GM12801 (cell line): ENCODE data around the gene HLA-F.

Source experiments
- TF ChIP-seq, protein P1 (sequence below): IDR thresholded peaks from one replicate; pipeline ENCODE4 v1.5.1; 2011; ENCODE audit warnings: control low read depth; ENCODE audit not compliant: insufficient read length; ENCODE audit errors: extremely low read depth

Gene HLA-F

DNA sequence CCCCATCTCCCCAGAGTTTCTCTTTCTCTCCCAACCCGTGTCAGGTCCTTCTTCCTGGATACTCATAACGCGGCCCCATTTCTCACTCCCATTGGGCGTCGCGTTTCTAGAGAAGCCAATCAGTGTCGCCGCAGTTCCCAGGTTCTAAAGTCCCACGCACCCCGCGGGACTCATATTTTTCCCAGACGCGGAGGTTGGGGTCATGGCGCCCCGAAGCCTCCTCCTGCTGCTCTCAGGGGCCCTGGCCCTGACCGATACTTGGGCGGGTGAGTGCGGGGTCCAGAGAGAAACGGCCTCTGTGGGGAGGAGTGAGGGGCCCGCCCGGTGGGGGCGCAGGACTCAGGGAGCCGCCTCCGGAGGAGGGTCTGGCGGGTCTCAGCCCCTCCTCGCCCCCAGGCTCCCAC lies at the start of gene HLA-F:
TSS of gene HLA-F (plus strand) at position 173 of the 404 bp plus-strand sequence. CDS start at position 203, 30 bp downstream.
- TF ChIP-seq, protein P1, sequence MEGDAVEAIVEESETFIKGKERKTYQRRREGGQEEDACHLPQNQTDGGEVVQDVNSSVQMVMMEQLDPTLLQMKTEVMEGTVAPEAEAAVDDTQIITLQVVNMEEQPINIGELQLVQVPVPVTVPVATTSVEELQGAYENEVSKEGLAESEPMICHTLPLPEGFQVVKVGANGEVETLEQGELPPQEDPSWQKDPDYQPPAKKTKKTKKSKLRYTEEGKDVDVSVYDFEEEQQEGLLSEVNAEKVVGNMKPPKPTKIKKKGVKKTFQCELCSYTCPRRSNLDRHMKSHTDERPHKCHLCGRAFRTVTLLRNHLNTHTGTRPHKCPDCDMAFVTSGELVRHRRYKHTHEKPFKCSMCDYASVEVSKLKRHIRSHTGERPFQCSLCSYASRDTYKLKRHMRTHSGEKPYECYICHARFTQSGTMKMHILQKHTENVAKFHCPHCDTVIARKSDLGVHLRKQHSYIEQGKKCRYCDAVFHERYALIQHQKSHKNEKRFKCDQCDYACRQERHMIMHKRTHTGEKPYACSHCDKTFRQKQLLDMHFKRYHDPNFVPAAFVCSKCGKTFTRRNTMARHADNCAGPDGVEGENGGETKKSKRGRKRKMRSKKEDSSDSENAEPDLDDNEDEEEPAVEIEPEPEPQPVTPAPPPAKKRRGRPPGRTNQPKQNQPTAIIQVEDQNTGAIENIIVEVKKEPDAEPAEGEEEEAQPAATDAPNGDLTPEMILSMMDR = no peak

DNA sequence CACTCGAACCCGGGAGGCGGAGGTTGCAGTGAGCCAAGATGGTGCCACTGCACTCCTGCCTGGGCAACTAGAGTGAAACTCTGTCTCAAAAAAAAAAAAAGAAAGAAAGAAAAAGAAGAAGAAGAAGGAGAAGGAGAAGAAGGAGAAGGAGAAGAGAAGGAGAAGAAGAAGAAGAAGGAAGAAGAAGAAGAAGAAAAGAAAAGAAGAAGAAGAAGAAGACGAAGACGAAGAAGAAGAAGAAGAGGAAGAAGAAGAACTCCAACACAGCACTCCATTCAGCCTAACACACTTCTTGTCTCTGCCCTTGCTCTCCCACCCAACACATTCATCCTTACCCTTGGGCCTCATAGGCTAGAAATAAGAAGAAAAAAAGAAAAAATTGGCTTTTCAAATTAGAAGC lies 49.2 kb upstream of the HLA-F start:
- TF ChIP-seq, protein P1 = no peak

DNA sequence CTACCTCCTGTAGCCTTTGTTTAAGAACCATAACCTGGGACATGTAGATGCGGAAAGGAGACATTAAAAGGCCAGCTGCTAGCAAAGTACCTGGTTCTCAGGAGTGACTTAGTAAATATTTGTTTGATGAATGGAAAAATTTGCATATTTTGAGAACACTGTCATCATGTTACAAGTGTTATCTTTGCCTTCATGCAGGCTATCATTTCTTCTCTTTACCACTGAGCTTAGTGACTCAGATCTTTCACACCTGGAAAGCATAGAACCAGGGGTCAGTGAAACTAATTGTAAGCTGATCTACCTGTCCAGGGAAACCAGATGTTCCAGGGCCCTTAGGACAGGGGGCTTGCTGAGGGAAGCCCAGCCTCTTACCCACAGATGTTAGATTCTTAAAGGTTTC lies 47.7 kb upstream of the HLA-F start:
- TF ChIP-seq, protein P1 = no peak

DNA sequence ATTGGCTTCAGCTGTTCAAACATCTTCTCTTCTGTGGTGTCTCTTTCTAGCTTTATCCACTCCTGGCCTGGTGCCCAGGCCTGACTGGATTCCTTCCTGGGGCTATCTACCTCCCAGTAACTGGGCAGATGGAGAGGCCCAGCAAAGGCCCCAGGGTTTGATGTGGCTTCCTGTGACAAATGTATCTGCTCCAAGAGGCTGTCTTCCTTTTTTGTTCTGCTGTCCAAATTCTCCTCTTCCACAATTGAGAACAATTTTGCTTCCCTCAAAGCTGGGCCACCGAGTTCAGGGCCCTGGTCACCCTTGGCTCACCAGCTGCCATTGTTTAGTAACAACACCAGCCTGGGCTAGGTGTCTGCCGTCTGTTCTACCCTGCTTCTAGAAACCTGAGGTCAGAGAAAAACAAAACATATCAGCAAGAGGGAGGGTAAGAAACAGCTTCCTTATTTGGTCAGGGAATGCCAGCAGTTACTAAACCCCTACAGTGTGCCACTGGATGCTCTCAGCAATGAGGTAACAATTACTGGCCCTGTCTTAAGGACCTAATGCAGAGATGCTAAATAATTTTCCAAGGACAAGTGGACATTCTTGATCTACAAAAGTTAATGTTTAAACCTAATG lies 46.1 kb upstream of the HLA-F start:
- TF ChIP-seq, protein P1 = no peak

DNA sequence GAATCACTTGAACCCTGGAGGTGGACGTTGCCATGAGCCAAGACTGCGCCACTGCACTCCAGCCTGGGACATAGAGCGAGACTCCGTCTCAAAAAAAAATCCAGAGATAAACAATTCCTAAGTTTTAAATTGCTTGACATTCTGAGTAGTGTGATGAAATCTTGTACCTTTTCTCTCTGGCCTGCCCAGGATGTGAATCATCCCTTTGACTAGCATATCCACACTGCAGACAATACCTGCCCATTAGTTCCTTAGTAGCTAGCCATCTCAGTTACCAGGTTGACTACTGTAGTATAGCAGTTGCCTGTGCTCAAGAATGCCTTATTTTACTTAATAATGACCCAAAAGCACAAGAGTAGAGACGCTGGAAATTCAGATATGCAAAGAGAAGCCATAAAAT lies 45.1 kb upstream of the HLA-F start:
- TF ChIP-seq, protein P1 = no peak

DNA sequence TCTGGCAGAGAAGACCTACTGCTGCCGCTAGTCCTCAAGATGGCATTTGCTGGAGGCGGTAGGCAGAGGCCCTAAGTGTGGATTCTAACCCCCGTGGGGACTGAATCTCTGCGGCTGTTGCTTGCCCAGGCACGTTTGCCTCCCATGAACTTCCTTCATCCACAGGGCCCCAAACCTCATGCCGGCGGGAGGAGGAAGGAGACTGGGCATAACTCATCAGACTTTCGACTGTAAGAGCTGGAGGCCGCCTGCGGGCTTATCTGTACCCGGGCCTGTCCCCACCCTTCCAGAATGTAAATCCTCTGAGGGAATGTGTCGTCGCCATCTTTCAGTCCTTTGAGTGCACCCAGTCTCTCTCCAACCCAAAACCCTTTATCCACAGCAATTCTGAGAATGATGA lies 43.3 kb upstream of the HLA-F start:
- TF ChIP-seq, protein P1 = no peak

DNA sequence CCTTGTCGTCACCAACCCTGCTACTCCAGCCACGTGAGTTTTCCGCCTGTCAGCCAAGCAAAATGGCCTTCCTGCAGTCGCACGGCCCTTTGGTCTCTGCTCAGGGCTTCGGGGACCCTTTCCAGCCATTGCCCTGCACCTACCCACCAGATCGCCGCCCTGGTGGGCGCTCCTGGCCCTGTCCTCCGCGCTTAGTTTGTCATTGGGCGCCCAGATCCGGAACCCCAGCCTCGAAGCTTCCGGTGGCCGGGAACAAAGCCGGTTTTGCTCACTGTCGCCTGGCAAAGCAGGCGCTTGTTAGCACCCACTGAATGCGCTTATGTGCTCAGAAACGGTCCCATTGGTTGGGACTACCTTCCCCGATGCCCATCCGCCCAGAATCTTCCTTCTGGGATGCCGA lies 42.8 kb upstream of the HLA-F start:
- TF ChIP-seq, protein P1 = no peak

DNA sequence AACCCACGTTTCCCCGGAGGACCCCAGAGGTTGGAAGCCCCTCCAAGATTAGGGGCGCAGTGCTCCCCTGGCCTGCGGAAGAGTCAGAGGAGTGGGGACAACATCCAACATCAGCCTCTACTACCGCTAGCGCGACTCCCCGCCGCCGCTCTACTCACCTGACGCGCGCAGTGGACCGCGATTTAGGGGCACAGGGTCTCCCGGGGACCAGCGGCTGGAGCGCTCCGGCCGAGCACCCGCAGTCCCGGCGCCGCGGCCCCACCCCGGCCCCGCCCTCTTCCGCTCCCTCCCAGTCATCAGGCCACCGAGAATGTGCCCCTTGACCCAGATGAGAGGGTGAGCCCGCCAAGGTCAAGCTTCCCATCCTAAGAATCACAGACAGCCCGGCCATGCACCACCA lies 42.3 kb upstream of the HLA-F start, which contains the start of gene ZFP57:
TSS of gene ZFP57 (minus strand) at position 249 of the 400 bp plus-strand sequence. CDS start 4,149 bp downstream, outside the sequence.
- TF ChIP-seq, protein P1 = no peak
